ENCODE measurements around the gene RAG1.

DNA sequence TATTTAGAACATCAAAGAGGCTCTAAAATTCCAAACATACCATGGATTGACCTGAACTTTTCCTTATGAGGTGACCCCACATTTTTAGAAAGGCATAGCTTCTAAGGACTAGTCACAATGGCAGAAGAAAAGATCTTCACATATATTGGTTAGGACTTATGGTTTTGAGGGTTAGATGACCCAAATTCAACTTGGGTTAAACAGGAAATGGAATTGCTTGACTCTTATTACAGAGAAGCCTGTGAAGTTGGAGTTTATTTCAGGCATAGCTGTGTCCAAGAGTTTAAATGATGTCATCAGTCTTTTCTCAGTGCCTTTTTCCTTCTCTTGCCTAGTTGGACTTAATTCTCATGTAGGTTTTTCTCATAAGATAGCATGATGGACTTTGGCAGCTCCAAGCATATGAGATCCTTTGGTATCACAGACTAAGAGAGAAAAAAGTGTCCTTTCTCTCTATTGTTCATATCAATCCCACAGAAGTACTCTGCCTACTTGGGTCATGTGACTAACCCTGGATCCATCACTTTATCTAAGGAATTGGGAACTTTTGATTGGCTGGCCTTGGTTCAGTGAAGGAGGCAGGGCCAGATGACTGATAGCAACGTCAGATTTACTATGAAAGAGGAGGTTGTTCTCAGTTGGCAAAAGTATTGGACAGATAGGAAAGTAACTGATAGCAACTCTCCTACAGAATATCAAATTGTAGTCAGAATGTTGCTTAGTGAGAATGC is 17.3 kb upstream of the RAG1 start:
- no peak for TF ChIP-seq POLR2A (IDR thresholded peaks at IDR 0.05)
- TF ChIP-seq, protein P1, sequence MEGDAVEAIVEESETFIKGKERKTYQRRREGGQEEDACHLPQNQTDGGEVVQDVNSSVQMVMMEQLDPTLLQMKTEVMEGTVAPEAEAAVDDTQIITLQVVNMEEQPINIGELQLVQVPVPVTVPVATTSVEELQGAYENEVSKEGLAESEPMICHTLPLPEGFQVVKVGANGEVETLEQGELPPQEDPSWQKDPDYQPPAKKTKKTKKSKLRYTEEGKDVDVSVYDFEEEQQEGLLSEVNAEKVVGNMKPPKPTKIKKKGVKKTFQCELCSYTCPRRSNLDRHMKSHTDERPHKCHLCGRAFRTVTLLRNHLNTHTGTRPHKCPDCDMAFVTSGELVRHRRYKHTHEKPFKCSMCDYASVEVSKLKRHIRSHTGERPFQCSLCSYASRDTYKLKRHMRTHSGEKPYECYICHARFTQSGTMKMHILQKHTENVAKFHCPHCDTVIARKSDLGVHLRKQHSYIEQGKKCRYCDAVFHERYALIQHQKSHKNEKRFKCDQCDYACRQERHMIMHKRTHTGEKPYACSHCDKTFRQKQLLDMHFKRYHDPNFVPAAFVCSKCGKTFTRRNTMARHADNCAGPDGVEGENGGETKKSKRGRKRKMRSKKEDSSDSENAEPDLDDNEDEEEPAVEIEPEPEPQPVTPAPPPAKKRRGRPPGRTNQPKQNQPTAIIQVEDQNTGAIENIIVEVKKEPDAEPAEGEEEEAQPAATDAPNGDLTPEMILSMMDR (IDR thresholded peaks at IDR 0.05): no peak

All from uterus (tissue), 2 donors.